GM18498 (cell line): ENCODE results near the gene EFNB2.
A peak's percentile ranks its signal among the peaks of the same experiment; 100 is the strongest.

Experiments used
- ATAC-seq: cut with Tn5 transposase; IDR thresholded peaks from one replicate; pipeline ENCODE4 v1.9.1; 2021; ENCODE audit warnings: mild to moderate bottlenecking, moderate library complexity; ENCODE audit not compliant: unreplicated experiment

Gene EFNB2

GRCh38 chr13:106551350-106551749 lies 15.9 kb upstream of the EFNB2 start:
- no peak for ATAC-seq

DNA sequence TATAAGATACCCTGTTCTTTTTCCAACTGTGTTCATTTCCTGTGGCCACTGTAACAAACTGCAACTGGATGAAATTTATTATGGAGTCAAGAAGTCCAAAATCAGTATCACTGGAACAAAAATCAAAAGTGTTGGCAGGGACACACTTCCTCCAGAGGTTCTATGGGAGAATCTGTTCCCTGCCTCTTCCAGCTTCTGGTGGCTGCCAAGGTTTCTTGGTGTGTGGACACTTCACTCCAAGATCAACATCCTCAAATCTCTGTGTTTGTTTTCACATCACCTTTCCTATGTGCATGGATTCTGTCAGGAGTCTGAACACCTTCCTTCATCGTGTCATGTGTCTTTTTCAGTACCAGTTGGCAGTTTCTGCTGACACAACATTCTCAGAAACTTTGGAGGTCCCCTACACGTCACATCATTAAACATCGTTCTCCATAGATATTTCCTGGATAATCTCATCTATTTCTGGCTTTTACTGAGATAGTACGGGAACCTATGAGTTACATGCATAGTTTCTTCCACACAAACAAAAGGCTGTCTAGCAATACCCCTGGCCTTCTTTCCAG lies 15.2 kb upstream of the EFNB2 start:
- ATAC-seq: no peak

- ATAC-seq: no peak
These were observed 12.7 kb upstream of the EFNB2 start for GRCh38 chr13:106548064-106548696.

GRCh38 chr13:106541826-106542225 lies 6.4 kb upstream of the EFNB2 start:
- no peak for ATAC-seq

GRCh38 chr13:106540613-106541012 lies 5.2 kb upstream of the EFNB2 start:
- no peak for ATAC-seq

GRCh38 chr13:106537521-106537920 lies 2.1 kb upstream of the EFNB2 start:
- no peak for ATAC-seq

DNA sequence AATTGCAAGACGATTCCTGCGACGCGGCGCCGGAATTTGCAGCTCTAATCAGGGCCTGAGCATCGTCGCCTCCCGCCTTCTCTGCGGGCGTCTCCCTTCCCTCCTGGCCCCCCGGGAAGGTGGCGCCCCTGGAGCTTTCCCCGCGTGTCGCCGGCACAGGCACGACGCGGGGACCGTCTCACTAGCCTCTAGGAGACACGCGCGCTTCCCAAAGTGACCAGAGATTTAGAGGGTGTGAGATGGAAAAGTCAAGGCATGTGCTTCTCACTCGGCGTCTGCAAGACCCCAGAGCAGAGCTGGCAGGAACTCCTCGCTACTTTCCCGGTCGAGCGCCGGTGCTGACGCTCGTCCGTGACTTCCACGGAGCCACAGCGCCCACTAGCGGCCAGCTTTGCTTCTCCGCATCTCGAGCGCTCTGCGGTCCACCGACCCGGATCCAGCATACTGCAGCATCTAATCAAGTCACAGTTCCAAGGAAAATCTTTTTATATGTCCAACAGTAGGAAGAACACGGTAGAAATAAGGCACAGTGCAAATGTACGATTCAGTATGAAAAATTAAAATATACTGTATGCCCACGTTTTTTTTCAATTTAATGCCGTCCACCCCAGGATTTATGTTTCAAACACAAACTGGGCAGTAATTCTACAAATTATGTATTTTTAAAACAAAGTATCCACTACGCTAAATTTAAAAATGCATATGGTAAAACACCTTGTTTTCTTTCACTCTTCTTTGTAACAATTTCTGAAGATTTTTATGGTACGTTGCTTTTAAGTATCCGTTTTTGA lies 977 bp upstream of the EFNB2 start:
- ATAC-seq: peak; percentile 34

DNA sequence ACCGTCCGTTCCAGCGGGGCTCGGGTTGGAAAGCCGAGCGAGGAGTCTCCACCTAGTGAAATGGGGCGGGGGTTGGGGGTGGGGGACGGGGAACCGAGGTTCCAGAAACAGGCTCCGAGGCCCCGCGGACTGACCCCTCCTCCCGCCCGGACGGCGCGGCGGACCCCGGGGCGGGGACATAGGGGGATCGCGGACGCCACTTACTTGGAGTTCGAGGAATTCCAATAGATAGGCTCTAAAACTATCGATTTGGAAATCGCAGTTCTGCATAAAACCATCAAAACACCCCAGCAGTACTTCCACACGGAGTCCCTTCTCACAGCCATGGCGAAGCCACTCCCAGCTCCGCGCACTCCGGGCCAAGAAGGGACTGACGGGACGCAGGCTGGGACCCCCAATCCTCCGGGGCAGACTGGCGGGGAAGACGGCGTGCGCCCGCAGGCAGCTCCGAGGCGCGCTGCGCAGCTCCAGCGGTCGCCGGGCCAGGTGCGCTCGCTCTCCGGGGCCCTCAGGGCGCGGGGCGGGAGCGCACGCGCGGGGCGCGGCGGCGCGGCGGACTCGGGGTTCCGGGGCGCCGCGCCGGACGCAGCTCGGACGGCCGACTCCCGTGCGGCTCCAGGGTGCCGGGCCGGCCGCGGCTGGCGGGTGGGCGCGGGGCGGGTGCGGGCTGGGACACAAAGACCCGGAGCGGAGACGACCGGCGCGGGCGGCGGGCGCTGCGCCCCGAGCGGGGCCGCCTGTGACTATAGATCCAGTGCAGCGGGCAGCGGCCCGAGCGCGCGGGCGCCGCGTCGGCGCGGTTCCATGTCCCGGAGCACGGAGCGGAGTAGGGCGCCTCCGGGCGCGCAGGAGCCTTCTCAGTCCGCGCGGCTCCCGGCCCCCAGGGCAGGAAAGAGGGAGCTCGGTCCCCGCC lies 567 bp downstream of the EFNB2 start:
- ATAC-seq: peak; percentile 29

DNA sequence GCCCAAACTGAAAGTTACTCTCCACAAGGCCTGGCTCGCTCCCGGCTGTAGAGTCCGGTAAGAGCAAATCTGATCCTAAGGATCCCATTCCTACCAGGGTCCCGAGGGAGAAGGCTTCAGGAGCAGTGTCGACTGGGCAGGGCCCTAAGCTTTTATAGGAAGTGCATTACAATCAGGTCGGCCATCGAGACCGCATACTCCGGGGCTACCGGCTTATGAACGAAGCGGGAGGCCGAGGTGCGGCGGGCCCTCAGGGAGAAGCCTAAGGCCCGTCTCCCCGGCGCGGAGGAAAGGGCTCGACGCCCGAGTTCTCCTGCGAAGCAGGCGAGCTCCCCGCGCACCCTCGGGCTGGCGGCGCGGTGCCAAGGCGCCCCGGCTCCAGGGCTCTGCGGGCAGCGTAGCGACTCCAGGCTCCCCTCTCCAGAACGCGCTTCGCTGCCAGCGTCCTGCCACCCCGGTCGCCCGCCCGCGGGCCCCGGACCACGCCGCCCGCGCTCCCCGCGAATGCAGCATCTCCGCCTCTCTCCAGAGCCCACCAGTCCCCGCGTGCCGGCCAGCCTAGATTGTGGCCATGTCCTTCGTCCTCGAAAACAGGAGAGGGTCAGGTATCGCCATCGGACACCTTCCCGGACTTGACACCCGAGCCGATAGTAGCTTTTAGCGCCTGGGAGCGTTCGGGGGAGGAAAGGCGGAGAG lies 1.4 kb downstream of the EFNB2 start:
- ATAC-seq: no peak

DNA sequence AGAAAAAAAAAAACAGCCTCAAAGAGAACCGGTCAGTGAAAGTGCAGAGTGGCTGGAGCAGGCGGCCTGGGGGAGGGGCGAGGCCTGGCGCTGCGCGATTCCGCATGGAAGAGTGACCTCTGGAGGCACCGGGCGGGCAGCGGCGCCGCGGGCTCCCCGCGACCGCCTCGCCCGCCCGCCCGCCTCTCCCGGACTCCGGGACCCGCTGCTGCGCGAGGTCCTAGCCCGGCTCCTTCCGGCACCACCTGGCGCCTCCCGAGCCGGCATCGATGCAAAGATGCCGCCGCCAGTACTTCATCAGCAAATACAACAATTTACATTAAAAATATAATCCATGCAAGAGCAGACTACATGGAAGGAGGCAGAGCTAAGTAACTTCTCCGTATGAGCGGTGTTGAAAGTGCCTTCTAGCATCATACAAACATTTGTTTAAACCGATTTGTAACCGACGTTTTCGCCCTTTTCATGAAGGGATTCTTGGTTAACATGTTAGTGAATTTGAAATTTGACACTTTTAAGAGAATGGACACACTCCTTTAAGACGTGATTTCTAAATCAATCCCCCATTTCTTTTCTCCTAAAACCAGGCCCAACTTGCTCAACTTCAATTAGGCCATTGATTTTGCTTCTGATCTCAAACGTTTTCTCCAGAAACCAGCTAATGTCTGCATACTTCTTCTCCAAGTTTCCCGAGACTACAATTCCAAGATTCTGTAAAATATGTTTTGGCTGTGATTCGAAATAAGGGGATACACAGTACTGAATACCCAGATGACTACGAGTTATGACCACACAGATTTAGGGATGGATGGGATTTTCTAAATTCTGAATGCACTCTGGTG lies 2.1 kb downstream of the EFNB2 start:
- no peak for ATAC-seq

- no peak for ATAC-seq
These were observed 3.1 kb downstream of the EFNB2 start for GRCh38 chr13:106532111-106532929.

- ATAC-seq: no peak
These were observed 4.4 kb downstream of the EFNB2 start for GRCh38 chr13:106530980-106531481.

DNA sequence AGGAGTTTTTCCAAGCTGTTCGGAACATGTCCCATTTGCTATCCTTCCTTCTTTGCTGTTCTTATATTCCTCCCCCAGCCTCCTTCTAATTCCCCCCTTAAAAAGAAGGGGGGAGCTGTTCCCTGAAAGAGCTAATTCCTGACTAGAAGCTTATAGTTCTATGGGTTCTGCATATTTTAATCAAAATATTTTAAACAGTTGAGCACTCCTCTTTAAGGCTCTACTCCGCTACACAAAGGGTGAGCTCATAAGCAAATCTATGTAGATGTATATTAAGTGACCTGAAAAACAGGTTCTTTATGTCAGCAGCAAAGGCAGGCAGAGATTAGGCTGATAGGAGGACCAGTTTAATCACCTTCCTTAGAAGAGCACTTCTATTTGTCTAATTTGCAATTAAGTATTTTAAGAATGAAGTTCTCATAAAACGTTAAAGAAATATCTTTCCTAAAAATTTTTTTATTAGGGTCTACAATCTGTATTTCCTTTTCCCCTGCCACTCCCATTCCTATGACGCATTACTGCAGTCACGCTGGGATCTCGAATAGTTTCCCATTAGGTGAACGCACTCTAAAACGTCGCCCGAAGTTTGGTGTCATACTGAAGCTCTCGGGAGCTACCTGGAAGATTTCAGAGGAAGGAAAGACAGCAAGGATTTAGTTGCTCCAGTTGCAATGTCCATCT lies 5.2 kb downstream of the EFNB2 start:
- ATAC-seq: no peak

GRCh38 chr13:106529415-106530170 lies 5.9 kb downstream of the EFNB2 start:
- ATAC-seq: no peak

- no peak for ATAC-seq
These were observed 6.6 kb downstream of the EFNB2 start for GRCh38 chr13:106528718-106529414.

DNA sequence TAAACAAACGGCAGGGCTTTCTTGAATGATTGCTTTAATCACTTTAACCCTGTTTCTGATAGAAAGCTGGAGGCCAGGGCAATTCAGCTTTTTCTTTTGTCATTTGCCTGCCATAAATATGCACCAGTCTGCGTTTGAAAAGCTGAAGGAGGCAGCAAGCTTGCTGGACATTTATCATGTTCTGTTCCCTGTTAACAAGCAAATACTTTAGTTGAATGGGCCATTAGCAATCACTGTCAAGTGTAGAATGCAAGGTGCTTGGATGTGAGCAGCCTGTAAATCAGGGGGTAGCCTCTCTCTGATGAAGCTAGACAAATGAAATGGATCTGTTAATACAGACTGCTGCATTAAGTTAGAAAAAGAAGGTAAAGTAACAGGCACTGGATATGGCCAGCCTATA lies 7.6 kb downstream of the EFNB2 start:
- no peak for ATAC-seq

DNA sequence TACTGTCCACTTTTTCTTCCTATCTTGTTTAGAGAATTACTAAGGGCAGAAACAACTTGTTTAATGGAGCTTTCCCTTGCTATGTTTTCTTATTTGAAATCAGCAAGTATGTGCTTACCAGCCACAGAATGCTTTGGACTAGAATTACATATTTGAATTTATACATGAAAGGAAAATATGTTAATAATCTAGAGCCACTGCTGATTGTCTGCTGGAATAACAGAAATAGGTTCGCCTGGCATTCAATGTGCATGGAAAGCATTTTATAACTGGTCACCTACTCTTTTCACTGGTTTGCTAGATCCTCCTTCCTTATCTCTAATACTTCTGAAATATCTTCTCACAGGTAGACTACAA lies 8.0 kb downstream of the EFNB2 start:
- ATAC-seq: no peak
